Keratinocyte (primary cell): Measurements from ENCODE around the gene TTC9B. TPM values are rescaled to one million over a fixed set of nuclear protein-coding genes. Genes with fewer than 3 reads are reported as not detected.

Source experiments
- DNase-seq: peaks from one replicate; pipeline ENCODE4 v3.0.0-alpha.2; 2011; ENCODE audit warnings: low read depth, missing footprints, low spot score
- FAIRE-seq: peaks from 2 replicates; lab custom pipeline; 2011; peaks lifted over from hg19 to GRCh38; lab: Jason Lieb, UNC
- H2AFZ ChIP-seq: 2 replicates; pipeline ENCODE4 v1.6.0; 2012; ENCODE audit warnings: low read length, control low read depth, inconsistent platforms; ENCODE audit not compliant: control insufficient read depth
- H3K27ac ChIP-seq: 2 replicates; pipeline ENCODE4 v1.5.1; 2011; ENCODE audit warnings: low read length; ENCODE audit not compliant: control insufficient read depth, insufficient read depth
- H3K27me3 ChIP-seq: 3 replicates; pipeline ENCODE4 v1.6.0; 2011; ENCODE audit warnings: low read length; ENCODE audit not compliant: control insufficient read depth, insufficient read depth; ENCODE audit errors: extremely low read depth
- H3K36me3 ChIP-seq, 2 experiments: 2 replicates in 1 of 2; 3 replicates in 1 of 2; pipeline ENCODE4 v1.5.1; 2011; ENCODE audit warnings: low read length in 2 of 2, mild to moderate bottlenecking in 1 of 2; ENCODE audit not compliant: control insufficient read depth in 2 of 2, insufficient read depth in 2 of 2; ENCODE audit errors: extremely low read depth in 1 of 2
- H3K4me1 ChIP-seq: 3 replicates; pipeline ENCODE4 v1.5.1; 2011; ENCODE audit warnings: low read length; ENCODE audit not compliant: control insufficient read depth, insufficient read depth; ENCODE audit errors: extremely low read depth
- H3K4me2 ChIP-seq: 3 replicates; pipeline ENCODE4 v1.6.0; 2011; ENCODE audit warnings: low read depth, low read length; ENCODE audit not compliant: control insufficient read depth, insufficient read depth; ENCODE audit errors: extremely low read depth
- H3K4me3 ChIP-seq, 3 experiments: fragments of 200-600 bp in 1 of 3; sonication (generic) in 1 of 3; 2 replicates in 2 of 3; 3 replicates in 1 of 3; pipeline ENCODE4 v1.5.1; 2011 to 2016; ENCODE audit warnings: low read length in 3 of 3, mild to moderate bottlenecking in 3 of 3, control low read depth in 2 of 3, inconsistent platforms in 1 of 3, low read depth in 1 of 3, mixed read lengths in 1 of 3, mixed run types in 1 of 3, moderate library complexity in 1 of 3; ENCODE audit not compliant: control insufficient read depth in 2 of 3, insufficient read depth in 2 of 3; ENCODE audit errors: extremely low read depth in 1 of 3
- H3K79me2 ChIP-seq: 2 replicates; pipeline ENCODE4 v1.6.0; 2012; ENCODE audit warnings: low read length; ENCODE audit not compliant: control insufficient read depth, insufficient read depth
- H3K9ac ChIP-seq: 3 replicates; pipeline ENCODE4 v1.6.0; 2011; ENCODE audit warnings: low read length; ENCODE audit not compliant: control insufficient read depth, insufficient read depth; ENCODE audit errors: extremely low read depth
- H3K9me1 ChIP-seq: 3 replicates; pipeline ENCODE4 v1.6.0; 2011; ENCODE audit warnings: low read length; ENCODE audit not compliant: control insufficient read depth, insufficient read depth; ENCODE audit errors: extremely low read depth
- H3K9me3 ChIP-seq: 2 replicates; pipeline ENCODE4 v1.5.1; 2012; ENCODE audit warnings: low read depth, low read length; ENCODE audit not compliant: control insufficient read depth
- H4K20me1 ChIP-seq: 3 replicates; pipeline ENCODE4 v1.6.0; 2011; ENCODE audit warnings: low read length; ENCODE audit not compliant: control insufficient read depth, insufficient read depth; ENCODE audit errors: extremely low read depth
- EZH2 ChIP-seq: IDR thresholded peaks from one replicate; pipeline ENCODE4 v1.6.1; 2012; ENCODE audit warnings: inconsistent platforms, mild to moderate bottlenecking, low read length, moderate library complexity
- dilution Hi-C: fragments of 300-500 bp; cut with MboI; formaldehyde crosslinking; loops from one replicate; pipeline ENCODE4 v1.7.0; 2020; ENCODE audit warnings: low sequenced_read_pairs; ENCODE audit not compliant: extremely low pct_ligation_motif_present
- polyA plus RNA-seq, 5 experiments: library from polyadenylated mRNA; depleted of rRNA in 3 of 5; stranded (reverse) in 3 of 5; stranded (forward) in 1 of 5; unstranded in 1 of 5; fragments of >200 nt; gene quantifications; 1 replicate in 1 of 5; 2 replicates in 3 of 5; 3 replicates in 1 of 5; pipeline versions ENCODE4 v1.2.1 to v1.2.3, GENCODE V29; 2011 to 2012; ENCODE audit warnings: missing spikeins in 2 of 5, low read depth in 1 of 5, low replicate concordance in 1 of 5
- TF ChIP-seq, protein P1 (sequence below), 3 experiments: IDR thresholded peaks in 1 of 3; conservative IDR thresholded peaks in 1 of 3; optimal IDR thresholded peaks in 1 of 3; 2 replicates in 2 of 3; 3 replicates in 1 of 3; pipeline versions ENCODE3 to v1.5.1; 2011; ENCODE audit warnings: low read length in 3 of 3, mild to moderate bottlenecking in 3 of 3, moderate library complexity in 2 of 3, control low read depth in 1 of 3, inconsistent platforms in 1 of 3; ENCODE audit not compliant: insufficient read depth in 2 of 3; ENCODE audit errors: extremely low read depth in 1 of 3

TTC9B gene
- polyA plus RNA-seq, 1 donor (not counting 4 experiments of a cell fraction or from before 2014, with no cell fraction given): not detected

DNA sequence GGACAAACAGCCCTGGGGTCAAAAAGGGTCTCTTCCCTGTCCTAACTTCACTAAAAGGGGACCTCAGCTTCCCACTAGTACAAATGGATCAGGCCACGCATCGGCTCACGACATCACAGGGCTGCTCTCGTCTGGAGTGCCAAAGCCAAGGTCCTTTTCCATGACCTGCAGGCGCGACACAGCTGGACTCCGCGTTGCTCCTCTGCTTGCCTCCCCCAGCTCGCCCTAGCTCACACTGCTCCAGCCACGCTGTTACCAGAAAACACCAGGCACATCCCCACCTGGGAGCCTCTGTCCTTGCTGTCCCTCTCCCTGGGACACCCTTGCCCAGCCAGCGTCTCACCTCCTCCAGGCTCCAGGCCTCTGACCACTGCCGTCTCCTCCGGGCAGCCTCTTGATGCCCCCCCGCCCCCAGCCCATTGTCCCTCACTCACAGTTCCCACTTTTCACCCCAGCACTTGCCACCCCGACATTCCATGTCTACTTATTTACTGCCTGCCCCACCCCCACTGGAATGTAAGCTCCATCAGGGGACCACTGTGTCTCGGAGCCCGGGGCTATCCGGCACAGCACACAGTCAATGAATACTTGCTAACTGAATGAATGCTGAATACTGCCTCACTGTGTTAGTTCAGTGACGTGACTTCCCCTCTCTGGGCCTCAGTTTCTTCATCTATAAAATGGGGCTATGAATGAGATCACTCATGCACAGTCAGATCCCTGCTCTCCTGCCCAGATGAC lies 46.3 kb upstream of the TTC9B start:
- Histone ChIP-seq H2AFZ (no peak overlapping the region), H3K4me3 (no peak overlapping the region), H3K4me2 (no peak overlapping the region), H3K9me1 (peaks cover 4% of the 10 kb centered on the region), H3K27ac (no peak overlapping the region), H3K36me3 (peaks cover 6 to 26% of the 10 kb centered on the region in 2 experiments), H3K4me1 (no peaks in the 10 kb centered on the region), H3K79me2 (peaks cover 60% of the 10 kb centered on the region), H3K9ac (no peak overlapping the region), H3K27me3 (no peaks in the 10 kb centered on the region), H4K20me1 (peaks cover 6% of the 10 kb centered on the region), H3K9me3 (no peaks in the 10 kb centered on the region)
- dilution Hi-C loops: no loop called here
- FAIRE-seq (no peak), DNase-seq (no peak)
- TF ChIP-seq, protein P1, sequence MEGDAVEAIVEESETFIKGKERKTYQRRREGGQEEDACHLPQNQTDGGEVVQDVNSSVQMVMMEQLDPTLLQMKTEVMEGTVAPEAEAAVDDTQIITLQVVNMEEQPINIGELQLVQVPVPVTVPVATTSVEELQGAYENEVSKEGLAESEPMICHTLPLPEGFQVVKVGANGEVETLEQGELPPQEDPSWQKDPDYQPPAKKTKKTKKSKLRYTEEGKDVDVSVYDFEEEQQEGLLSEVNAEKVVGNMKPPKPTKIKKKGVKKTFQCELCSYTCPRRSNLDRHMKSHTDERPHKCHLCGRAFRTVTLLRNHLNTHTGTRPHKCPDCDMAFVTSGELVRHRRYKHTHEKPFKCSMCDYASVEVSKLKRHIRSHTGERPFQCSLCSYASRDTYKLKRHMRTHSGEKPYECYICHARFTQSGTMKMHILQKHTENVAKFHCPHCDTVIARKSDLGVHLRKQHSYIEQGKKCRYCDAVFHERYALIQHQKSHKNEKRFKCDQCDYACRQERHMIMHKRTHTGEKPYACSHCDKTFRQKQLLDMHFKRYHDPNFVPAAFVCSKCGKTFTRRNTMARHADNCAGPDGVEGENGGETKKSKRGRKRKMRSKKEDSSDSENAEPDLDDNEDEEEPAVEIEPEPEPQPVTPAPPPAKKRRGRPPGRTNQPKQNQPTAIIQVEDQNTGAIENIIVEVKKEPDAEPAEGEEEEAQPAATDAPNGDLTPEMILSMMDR (optimal IDR thresholded peaks at IDR 0.05 in 1 of 3, IDR thresholded peaks at IDR 0.05 in 1 of 3, conservative IDR thresholded peaks at IDR 0.05 in 1 of 3; ENCODE audit: extremely low read depth in 1 of 3, insufficient read depth in 2 of 3, low read length in 3 of 3): no peak
- no peak for TF ChIP-seq EZH2

DNA sequence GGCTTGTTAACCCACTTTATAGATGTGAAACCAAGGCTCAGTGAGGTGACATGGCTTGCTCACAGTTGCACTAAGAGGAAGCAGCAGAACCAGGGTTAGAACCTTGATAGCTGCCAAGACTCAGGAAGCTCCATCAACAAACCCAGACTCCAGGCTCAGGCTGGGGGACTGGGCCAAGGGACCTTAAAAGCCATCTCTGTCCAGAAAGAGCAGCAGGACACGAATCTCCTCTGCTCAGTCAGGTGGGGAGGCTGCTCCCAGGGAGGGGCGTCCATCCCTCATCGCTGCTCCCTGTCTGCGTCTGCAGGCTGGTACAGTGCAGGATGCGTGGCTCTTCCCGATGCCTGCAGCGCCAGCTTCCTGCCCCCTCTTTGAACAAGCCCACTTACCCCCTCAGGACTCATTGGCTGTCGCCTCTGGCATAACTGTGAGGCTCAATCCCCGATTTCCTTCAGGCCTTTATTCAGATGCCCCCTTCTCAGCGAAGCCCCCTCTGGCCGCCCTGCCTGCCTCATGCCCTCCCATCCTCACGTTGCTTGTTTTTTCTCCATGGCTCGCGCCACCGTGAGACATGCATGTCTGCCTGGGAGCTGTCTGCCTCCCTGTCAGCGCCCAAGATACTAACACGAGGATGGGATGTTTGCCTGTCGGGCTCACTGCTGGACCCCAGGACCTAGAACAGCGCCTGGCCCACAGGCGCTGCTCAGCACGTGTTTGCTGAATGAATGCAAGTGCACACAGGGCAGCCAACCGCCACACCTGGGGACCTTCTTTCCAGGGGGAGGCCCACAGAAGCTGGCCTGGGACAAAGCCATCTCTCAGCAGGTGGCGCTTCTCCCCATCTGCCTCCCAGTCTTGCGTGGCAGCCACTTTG lies 45.5 kb upstream of the TTC9B start:
- no peak overlapping the region for H2AFZ ChIP-seq
- no peak overlapping the region for H3K27ac ChIP-seq
- peaks cover 56% of the 10 kb centered on the region for H3K79me2 ChIP-seq
- no peak overlapping the region for H3K4me3 ChIP-seq
- TF ChIP-seq, protein P1 (optimal IDR thresholded peaks at IDR 0.05 in 1 of 3, IDR thresholded peaks at IDR 0.05 in 1 of 3, conservative IDR thresholded peaks at IDR 0.05 in 1 of 3; ENCODE audit: extremely low read depth in 1 of 3, insufficient read depth in 2 of 3, low read length in 3 of 3): no peak
- no peak for TF ChIP-seq EZH2
- H3K9ac ChIP-seq: no peak overlapping the region
- H3K27me3 ChIP-seq: no peaks in the 10 kb centered on the region
- H3K4me2 ChIP-seq: no peak overlapping the region
- H3K36me3 ChIP-seq: peaks cover 6 to 26% of the 10 kb centered on the region in 2 experiments
- H4K20me1 ChIP-seq: peaks cover 5% of the 10 kb centered on the region
- no peaks in the 10 kb centered on the region for H3K4me1 ChIP-seq
- dilution Hi-C loops: no loop called here
- peaks cover 4% of the 10 kb centered on the region for H3K9me1 ChIP-seq
- H3K9me3 ChIP-seq: no peaks in the 10 kb centered on the region
- FAIRE-seq (no peak), DNase-seq (no peak)
